ENCODE measurements around the gene NAGA.
"Not testable (repeated sequence)": the region's sequence is repeated elsewhere in the genome, so short reads cannot be mapped to it uniquely, and the experiment has no call there.

Gene NAGA

GRCh38 chr22:42074846-42075676 is 4.4 kb upstream of the NAGA start:
- no peak for DNase-seq

GRCh38 chr22:42074132-42074811 is 3.7 kb upstream of the NAGA start, which contains the start of gene PHETA2:
Gene PHETA2, plus strand, starts transcription at chr22:42074248. Its CDS starts 3,046 bp downstream, at chr22:42077294.
- peak; percentile 61 for DNase-seq

GRCh38 chr22:42073621-42074041 is 3.0 kb upstream of the NAGA start:
- DNase-seq = no peak

GRCh38 chr22:42072606-42073330 is 2.2 kb upstream of the NAGA start:
- no peak for DNase-seq

GRCh38 chr22:42071508-42071907 is 896 bp upstream of the NAGA start:
- DNase-seq = not testable (repeated sequence)

- DNase-seq = no peak
Observed at GRCh38 chr22:42069801-42070516, 653 bp downstream of the NAGA start.

GRCh38 chr22:42068291-42068690 is 2.3 kb downstream of the NAGA start:
- DNase-seq = no peak

- DNase-seq = peak; percentile 42
Observed at GRCh38 chr22:42067671-42068251, 2.9 kb downstream of the NAGA start.

GRCh38 chr22:42066937-42067336 is 3.7 kb downstream of the NAGA start:
- DNase-seq = peak; percentile 41

- peak; percentile 36 for DNase-seq
Observed at GRCh38 chr22:42066126-42066761, 4.4 kb downstream of the NAGA start.

GRCh38 chr22:42065438-42066125 is 5.0 kb downstream of the NAGA start:
- DNase-seq = peak; percentile 48

GRCh38 chr22:42064629-42065028 is 6.0 kb downstream of the NAGA start:
- DNase-seq = no peak

- DNase-seq = peak; percentile 32
Observed at GRCh38 chr22:42062506-42063170, 8.0 kb downstream of the NAGA start.

- no peak for DNase-seq
Observed at GRCh38 chr22:42061041-42061440, 9.6 kb downstream of the NAGA start.

- DNase-seq = no peak
Observed at GRCh38 chr22:42060489-42060888, 10.1 kb downstream of the NAGA start.

GRCh38 chr22:42056757-42057511 is 13.7 kb downstream of the NAGA start:
- DNase-seq = no peak

GRCh38 chr22:42052765-42053164 is 17.8 kb downstream of the NAGA start:
- no peak for DNase-seq

GRCh38 chr22:42050641-42051180 is 19.9 kb downstream of the NAGA start:
- no peak for DNase-seq

- DNase-seq = no peak
Observed at GRCh38 chr22:42041784-42042183, 28.8 kb downstream of the NAGA start.

- DNase-seq = no peak
Observed at GRCh38 chr22:42039271-42039670, 31.3 kb downstream of the NAGA start.
